GM18951 (cell line): ENCODE data around the gene STOX2.

ENCODE experiments used
- POLR2A ChIP-seq: IDR thresholded peaks from 4 replicates; pipeline ENCODE4 v1.6.1; 2011; ENCODE audit warnings: mild to moderate bottlenecking; ENCODE audit not compliant: insufficient read length, insufficient read depth; ENCODE audit errors: extremely low read depth
- in situ Hi-C: fragments of 300-500 bp; cut with MboI; formaldehyde crosslinking; loops from one replicate; pipeline ENCODE4 v1.12.0; 2022; ENCODE audit warnings: low sequenced_read_pairs, mixed read lengths, inconsistent platforms; ENCODE audit not compliant: unreplicated experiment

Gene STOX2

GRCh38 chr4:183906489-183906738 is 1.3 kb downstream of the STOX2 start:
- in situ Hi-C loops, result no loop called here
- no peak for TF ChIP-seq POLR2A

GRCh38 chr4:183906739-183907651 is 1.9 kb downstream of the STOX2 start:
- TF ChIP-seq POLR2A, result no peak
- in situ Hi-C loops, result no loop called here

DNA sequence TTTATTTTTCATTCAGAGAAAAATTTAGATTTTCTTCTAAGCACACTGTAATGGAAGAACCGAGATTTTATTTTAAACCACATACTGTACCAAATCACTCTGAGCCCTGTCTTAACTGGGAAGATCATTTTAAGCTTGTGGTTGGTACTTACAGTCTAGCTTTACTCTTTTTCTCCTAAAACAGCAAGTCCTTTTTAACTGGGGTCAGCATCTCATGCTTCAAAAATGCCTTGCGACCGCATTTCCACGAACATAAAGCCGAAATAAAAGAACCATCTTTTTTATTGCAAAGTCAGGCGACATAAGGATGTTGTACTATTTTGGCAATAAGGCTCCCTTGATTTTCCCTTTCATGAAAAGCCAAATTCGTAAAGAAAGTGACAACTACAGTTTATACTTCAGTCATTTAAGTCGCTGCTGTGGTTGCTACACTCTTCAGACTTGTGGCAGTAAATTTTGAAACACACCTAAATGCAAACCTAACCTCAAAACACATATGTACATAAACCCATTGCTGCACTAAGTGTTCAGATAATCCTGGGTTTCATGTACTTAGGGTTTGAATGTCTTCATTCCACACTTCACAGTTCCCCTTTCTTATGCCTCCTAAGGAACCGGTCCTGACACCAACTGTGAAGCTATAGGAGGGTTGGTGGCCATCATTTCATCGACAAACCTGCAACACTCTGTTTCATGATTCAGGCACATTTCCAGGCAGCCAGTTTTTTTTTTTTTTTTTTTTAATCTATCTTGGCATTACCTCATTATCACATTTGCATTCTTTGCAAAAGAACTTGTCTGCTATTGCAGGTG is 3.0 kb downstream of the STOX2 start:
- no peak for TF ChIP-seq POLR2A
- in situ Hi-C loops, result no loop called here

DNA sequence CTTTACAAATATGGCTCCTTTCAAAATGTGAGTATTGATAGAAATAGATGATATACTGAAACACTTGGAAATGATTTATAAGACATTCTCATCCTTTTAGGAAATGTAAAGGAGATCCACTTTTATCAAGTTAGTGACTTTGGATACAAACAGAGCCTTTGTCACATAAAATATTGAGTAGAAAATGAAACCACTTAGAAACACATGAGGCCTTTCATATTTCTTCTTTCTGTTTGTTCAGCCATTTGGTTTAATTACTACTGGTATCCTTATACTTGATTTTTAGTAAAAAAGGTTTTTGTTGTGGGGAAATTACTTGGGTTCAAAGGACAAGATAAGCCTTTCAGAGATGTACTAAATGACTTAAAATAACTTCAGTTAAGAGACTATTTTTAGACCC is 4.1 kb downstream of the STOX2 start:
- no peak for TF ChIP-seq POLR2A
- in situ Hi-C loops, result no loop called here

GRCh38 chr4:183909801-183910200 is 4.7 kb downstream of the STOX2 start:
- no peak for TF ChIP-seq POLR2A
- in situ Hi-C loops, result no loop called here

DNA sequence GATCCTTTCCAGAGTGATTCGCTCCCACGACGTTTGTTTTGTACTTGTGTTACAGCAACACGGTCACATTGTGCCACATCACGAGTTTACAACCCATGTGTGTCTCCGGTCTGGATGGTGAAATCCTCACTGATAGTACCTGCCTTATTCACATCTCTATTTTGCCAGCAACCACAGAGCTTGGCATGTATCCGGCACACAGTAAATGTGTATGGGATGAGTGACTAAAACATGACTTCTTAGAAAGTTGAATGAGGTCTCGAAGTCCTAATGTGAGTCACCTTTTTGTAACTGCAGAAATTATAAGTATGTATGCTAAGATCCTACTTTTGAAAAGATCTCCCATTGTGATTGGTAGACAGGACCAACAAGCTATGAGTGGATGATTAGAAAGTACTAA is 7.5 kb downstream of the STOX2 start:
- in situ Hi-C loops, result no loop called here
- TF ChIP-seq POLR2A, result no peak

- in situ Hi-C loops, result no loop called here
- no peak for TF ChIP-seq POLR2A
These were observed 10.9 kb downstream of the STOX2 start for GRCh38 chr4:183915976-183916375.

DNA sequence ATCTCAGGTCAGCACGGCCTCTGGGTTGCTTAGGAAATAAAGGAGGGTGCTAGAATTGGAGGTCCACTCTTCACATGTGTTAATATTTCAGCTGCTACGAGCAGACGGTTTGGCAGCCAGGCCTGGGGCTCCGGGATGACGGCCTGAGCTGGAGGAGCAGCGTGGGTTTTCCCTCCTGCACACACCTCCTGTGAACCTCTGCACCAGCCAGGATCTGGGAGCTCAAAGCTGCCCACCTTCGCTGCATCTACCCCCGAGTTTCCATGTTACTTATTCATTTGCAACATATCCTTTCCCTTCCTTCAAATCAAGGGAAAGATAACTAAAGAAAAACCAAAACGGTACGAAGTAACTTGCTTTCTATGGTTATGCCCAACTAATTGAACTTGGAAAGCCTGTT is 13.6 kb downstream of the STOX2 start:
- TF ChIP-seq POLR2A, result no peak
- in situ Hi-C loops, result no loop called here

DNA sequence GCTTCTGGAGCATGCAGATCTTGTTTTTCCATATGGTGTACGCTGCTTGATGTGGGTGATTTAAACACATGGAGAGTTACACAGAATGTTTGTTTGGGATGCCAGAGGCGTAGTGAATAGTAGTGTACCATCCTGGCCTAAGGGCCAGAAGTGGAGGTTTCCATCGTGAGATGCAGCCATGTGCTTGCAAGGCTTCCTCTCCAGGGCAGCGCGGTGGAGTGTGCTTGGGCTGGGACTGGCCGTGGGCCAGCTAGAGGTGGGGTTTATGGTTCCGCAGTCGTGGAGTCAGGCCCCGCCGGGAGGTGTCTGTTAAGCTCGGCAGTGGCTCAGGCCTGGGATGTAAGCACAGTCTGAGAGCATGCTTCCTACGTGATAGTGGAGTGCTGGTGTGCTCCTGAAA is 14.0 kb downstream of the STOX2 start:
- in situ Hi-C loops, result no loop called here
- TF ChIP-seq POLR2A, result no peak

GRCh38 chr4:183920512-183920911 is 15.4 kb downstream of the STOX2 start:
- TF ChIP-seq POLR2A, result no peak
- in situ Hi-C loops, result no loop called here

- no peak for TF ChIP-seq POLR2A
- in situ Hi-C loops, result no loop called here
These were observed 16.2 kb downstream of the STOX2 start for GRCh38 chr4:183921335-183921734.

DNA sequence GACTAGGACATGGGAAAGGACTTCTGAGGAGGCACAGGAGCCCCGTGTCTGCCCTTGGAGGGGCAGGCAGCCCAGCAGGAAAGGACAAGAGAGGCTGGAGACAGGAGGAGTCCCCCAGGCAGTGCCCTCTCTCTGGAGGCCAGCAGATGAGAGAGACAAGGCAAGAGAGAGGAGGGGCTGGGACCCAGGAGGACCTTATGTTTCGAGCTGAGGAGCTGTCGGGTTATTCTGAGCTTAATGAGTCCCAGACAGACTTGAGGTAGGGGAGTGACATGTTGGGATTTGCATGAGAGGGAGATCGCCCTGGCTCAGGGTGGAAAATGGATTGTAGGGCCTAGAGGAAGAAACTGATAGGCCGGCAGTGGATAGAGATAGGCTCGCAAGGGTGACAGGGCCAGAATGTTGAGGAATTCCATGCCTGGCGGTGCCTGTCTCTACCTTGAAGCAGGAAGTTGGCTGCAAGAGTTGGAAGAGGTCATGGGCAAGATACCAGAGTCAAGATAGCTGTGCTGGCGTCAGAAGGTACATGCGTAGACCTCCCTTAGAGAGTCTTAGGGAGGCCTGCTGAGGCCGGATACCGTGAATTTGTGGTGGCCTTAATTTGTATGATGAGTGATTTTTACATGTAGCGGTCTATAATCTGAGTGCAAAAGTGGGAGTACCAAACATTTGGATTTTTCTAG is 19.4 kb downstream of the STOX2 start:
- in situ Hi-C loops, result no loop called here
- no peak for TF ChIP-seq POLR2A

GRCh38 chr4:183926950-183927349 is 21.8 kb downstream of the STOX2 start:
- no peak for TF ChIP-seq POLR2A
- in situ Hi-C loops, result no loop called here
